DND-41 (cell line): ENCODE results near the gene ANXA4.
A peak's percentile ranks its signal among the peaks of the same experiment; 100 is the strongest.

Experiments
- ATAC-seq: fragments of 200-7000 bp; cut with Tn5 transposase; 3 replicates; pipeline ENCODE4 v1.9.1; 2021; ENCODE audit warnings: low read depth; ENCODE audit not compliant: insufficient read depth
- DNase-seq: peaks from one replicate; pipeline ENCODE4 v3.0.0-alpha.2; 2020
- H2AFZ ChIP-seq: 2 replicates; pipeline ENCODE4 v1.6.0; 2012; ENCODE audit warnings: low read depth, low read length
- H3K27ac ChIP-seq: 2 replicates; pipeline ENCODE4 v1.5.1; 2012; ENCODE audit warnings: low read length, inconsistent platforms
- H3K27me3 ChIP-seq: fragments of 200-600 bp; sonication (generic); 2 replicates; pipeline ENCODE4 v1.6.0; 2012; ENCODE audit warnings: low read length, mild to moderate bottlenecking, inconsistent platforms; ENCODE audit not compliant: insufficient read depth, poor library complexity
- H3K36me3 ChIP-seq: 2 replicates; pipeline ENCODE4 v1.5.1; 2012; ENCODE audit warnings: low read length, inconsistent platforms; ENCODE audit not compliant: insufficient read depth
- H3K4me1 ChIP-seq: 2 replicates; pipeline ENCODE4 v1.5.1; 2012; ENCODE audit warnings: mild to moderate bottlenecking, low read length; ENCODE audit not compliant: insufficient read depth
- H3K4me2 ChIP-seq: 2 replicates; pipeline ENCODE4 v1.6.0; 2012; ENCODE audit warnings: mild to moderate bottlenecking, moderate library complexity, low read length, inconsistent platforms; ENCODE audit not compliant: insufficient read depth
- H3K4me3 ChIP-seq, 2 experiments: fragments of 200-600 bp in 1 of 2; shearing (Covaris generic) in 1 of 2; 2 replicates each; pipeline ENCODE4 v1.5.1; 2012 to 2016; ENCODE audit warnings: inconsistent platforms in 2 of 2, low read length in 2 of 2, mild to moderate bottlenecking in 2 of 2, low read depth in 1 of 2, moderate library complexity in 1 of 2
- H3K79me2 ChIP-seq: 2 replicates; pipeline ENCODE4 v1.6.0; 2012; ENCODE audit warnings: low read length, inconsistent platforms; ENCODE audit not compliant: insufficient read depth
- H3K9ac ChIP-seq: 2 replicates; pipeline ENCODE4 v1.6.0; 2012; ENCODE audit warnings: low read depth, mild to moderate bottlenecking, inconsistent platforms, low read length, moderate library complexity
- H3K9me3 ChIP-seq: 2 replicates; pipeline ENCODE4 v1.5.1; 2012; ENCODE audit warnings: low read length, moderate library complexity, mild to moderate bottlenecking, inconsistent platforms; ENCODE audit not compliant: insufficient read depth, severe bottlenecking
- H4K20me1 ChIP-seq: 2 replicates; pipeline ENCODE4 v1.6.0; 2012; ENCODE audit warnings: low read length; ENCODE audit not compliant: insufficient read depth
- EZH2 ChIP-seq: IDR thresholded peaks from 3 replicates; pipeline ENCODE4 v1.6.1; 2012; ENCODE audit warnings: borderline replicate concordance, low read depth, mild to moderate bottlenecking, moderate library complexity, low read length, inconsistent platforms; ENCODE audit not compliant: severe bottlenecking
- TF ChIP-seq, protein P1 (sequence below): IDR thresholded peaks from 2 replicates; pipeline ENCODE4 v1.5.1; 2012; ENCODE audit warnings: borderline replicate concordance, low read length, moderate library complexity, mild to moderate bottlenecking; ENCODE audit not compliant: poor library complexity, severe bottlenecking; ENCODE audit errors: extremely low read depth

The ANXA4 gene

GRCh38 chr2:69731147-69731970 lies 10.6 kb upstream of the ANXA4 start:
- no peak overlapping the region for H3K27ac ChIP-seq
- H2AFZ ChIP-seq, result no peak overlapping the region
- H3K4me1 ChIP-seq, result no peaks in the 10 kb centered on the region
- ATAC-seq (no peak), DNase-seq (no peak)
- TF ChIP-seq, protein P1, sequence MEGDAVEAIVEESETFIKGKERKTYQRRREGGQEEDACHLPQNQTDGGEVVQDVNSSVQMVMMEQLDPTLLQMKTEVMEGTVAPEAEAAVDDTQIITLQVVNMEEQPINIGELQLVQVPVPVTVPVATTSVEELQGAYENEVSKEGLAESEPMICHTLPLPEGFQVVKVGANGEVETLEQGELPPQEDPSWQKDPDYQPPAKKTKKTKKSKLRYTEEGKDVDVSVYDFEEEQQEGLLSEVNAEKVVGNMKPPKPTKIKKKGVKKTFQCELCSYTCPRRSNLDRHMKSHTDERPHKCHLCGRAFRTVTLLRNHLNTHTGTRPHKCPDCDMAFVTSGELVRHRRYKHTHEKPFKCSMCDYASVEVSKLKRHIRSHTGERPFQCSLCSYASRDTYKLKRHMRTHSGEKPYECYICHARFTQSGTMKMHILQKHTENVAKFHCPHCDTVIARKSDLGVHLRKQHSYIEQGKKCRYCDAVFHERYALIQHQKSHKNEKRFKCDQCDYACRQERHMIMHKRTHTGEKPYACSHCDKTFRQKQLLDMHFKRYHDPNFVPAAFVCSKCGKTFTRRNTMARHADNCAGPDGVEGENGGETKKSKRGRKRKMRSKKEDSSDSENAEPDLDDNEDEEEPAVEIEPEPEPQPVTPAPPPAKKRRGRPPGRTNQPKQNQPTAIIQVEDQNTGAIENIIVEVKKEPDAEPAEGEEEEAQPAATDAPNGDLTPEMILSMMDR, result no peak
- H3K9me3 ChIP-seq, result no peaks in the 10 kb centered on the region
- H3K79me2 ChIP-seq, result no peaks in the 10 kb centered on the region
- H3K36me3 ChIP-seq, result no peaks in the 10 kb centered on the region
- no peak overlapping the region for H3K9ac ChIP-seq
- no peak overlapping the region for H3K4me2 ChIP-seq
- H3K27me3 ChIP-seq, result no peaks in the 10 kb centered on the region
- no peaks in the 10 kb centered on the region for H4K20me1 ChIP-seq
- no peak overlapping the region for H3K4me3 ChIP-seq

GRCh38 chr2:69733342-69734034 lies 8.4 kb upstream of the ANXA4 start:
- DNase-seq, result no peak
- TF ChIP-seq, protein P1, result no peak

GRCh38 chr2:69734035-69734611 lies 7.8 kb upstream of the ANXA4 start:
- ATAC-seq, result no peak
- H3K27ac ChIP-seq, result no peak overlapping the region
- no peaks in the 10 kb centered on the region for H3K4me1 ChIP-seq

More at GRCh38 chr2:69733342-69734034, 8.4 kb upstream of the ANXA4 start:
- H3K36me3 ChIP-seq, result no peaks in the 10 kb centered on the region
- H2AFZ ChIP-seq, result no peak overlapping the region
- no peak overlapping the region for H3K9ac ChIP-seq
- H3K4me3 ChIP-seq, result no peak overlapping the region
- ATAC-seq, result peak; percentile 62; the same call in 1 of the 3 replicates
- no peaks in the 10 kb centered on the region for H4K20me1 ChIP-seq
- no peak overlapping the region for H3K4me2 ChIP-seq
- no peaks in the 10 kb centered on the region for H3K79me2 ChIP-seq
- no peak overlapping the region for H3K27ac ChIP-seq
- no peaks in the 10 kb centered on the region for H3K9me3 ChIP-seq
- no peaks in the 10 kb centered on the region for H3K4me1 ChIP-seq
- H3K27me3 ChIP-seq, result no peaks in the 10 kb centered on the region

More at GRCh38 chr2:69734035-69734611, 7.8 kb upstream of the ANXA4 start:
- TF ChIP-seq, protein P1, result no peak
- no peak for TF ChIP-seq EZH2
- Histone ChIP-seq H3K4me2 (no peak overlapping the region), H4K20me1 (no peaks in the 10 kb centered on the region), H3K9ac (no peak overlapping the region), H3K36me3 (no peaks in the 10 kb centered on the region), H3K9me3 (no peaks in the 10 kb centered on the region), H3K4me3 (no peak overlapping the region), H3K27me3 (no peaks in the 10 kb centered on the region), H2AFZ (no peak overlapping the region), H3K79me2 (no peaks in the 10 kb centered on the region)
- DNase-seq, result no peak
